OCI-LY3 (cell line): ENCODE measurements around the gene SELPLG.

Experiments used
- CTCF ChIP-seq: fragments of 200-600, 300-600 bp; sonication (generic); IDR thresholded peaks from 2 replicates; pipeline ENCODE4 v1.5.1; 2014; ENCODE audit warnings: antibody characterized with exemption, low read length, low read depth
- EZH2phosphoT487 ChIP-seq: fragments of 200-600 bp; shearing (Covaris generic); IDR thresholded peaks from 2 replicates; pipeline ENCODE4 v1.6.1; 2018; ENCODE audit warnings: antibody characterized with exemption, mixed run types, low read depth

GRCh38 chr12:108611884-108612415 lies 21.7 kb downstream of the SELPLG start:
- peak; percentile 56 for TF ChIP-seq CTCF
- no peak for TF ChIP-seq EZH2phosphoT487
